Measurements from ENCODE around the gene GBA2.

- no peak for TF ChIP-seq EGR1 (IDR thresholded peaks at IDR 0.05)
- no peak for TF ChIP-seq EP300 (IDR thresholded peaks at IDR 0.05; ENCODE audit: borderline replicate concordance)
- TF ChIP-seq TAF1 (IDR thresholded peaks at IDR 0.05; ENCODE audit: low read depth): no peak
- no peak for TF ChIP-seq YY1 (IDR thresholded peaks at IDR 0.05; ENCODE audit: low read depth)
- TF ChIP-seq TEAD4 (IDR thresholded peaks at IDR 0.05): no peak
- no peak for TF ChIP-seq USF1 (IDR thresholded peaks at IDR 0.05)
- TF ChIP-seq RAD21 (IDR thresholded peaks at IDR 0.05; ENCODE audit: low read depth): no peak
Observed at GRCh38 chr9:35791297-35791921, 42.4 kb upstream of the GBA2 start, which contains the start of gene NPR2.
